Kidney (tissue), 14 donors: ENCODE data around the gene PDZD2. TPM values are rescaled to one million over a fixed set of nuclear protein-coding genes. Genes with fewer than 3 reads are reported as not detected.

Source experiments
- DNase-seq, 5 donors: peaks; one replicate each; pipeline ENCODE4 v3.0.0-alpha.2; 2013 to 2020
- FAIRE-seq: peaks from 2 replicates; lab custom pipeline; 2012; peaks lifted over from hg19 to GRCh38; lab: Jason Lieb, UNC
- H3K27ac ChIP-seq, 2 donors: one replicate each; pipeline ENCODE4 v1.7.0; 2013; ENCODE audit warnings: low read depth in 2 of 2, low read length in 2 of 2, inconsistent platforms in 1 of 2
- H3K27me3 ChIP-seq: one replicate; pipeline ENCODE4 v1.7.1; 2013; ENCODE audit warnings: low read length, inconsistent platforms; ENCODE audit not compliant: control insufficient read depth, insufficient read depth
- H3K36me3 ChIP-seq, 3 donors: one replicate each; pipeline versions ENCODE4 v1.7.0 to v1.7.1; 2013; ENCODE audit warnings: low read length in 3 of 3, control low read depth in 1 of 3, inconsistent platforms in 1 of 3; ENCODE audit not compliant: insufficient read depth in 3 of 3, control insufficient read depth in 2 of 3
- H3K4me1 ChIP-seq, 3 donors: one replicate each; pipeline versions ENCODE4 v1.7.0 to v1.7.1; 2013; ENCODE audit warnings: low read length in 3 of 3, inconsistent platforms in 1 of 3, low read depth in 1 of 3; ENCODE audit not compliant: control insufficient read depth in 2 of 3, insufficient read depth in 2 of 3
- H3K4me3 ChIP-seq, 3 donors: one replicate each; pipeline versions ENCODE4 v1.7.0 to v1.8.1; 2013; ENCODE audit warnings: low read length in 3 of 3, control low read depth in 1 of 3, inconsistent platforms in 1 of 3
- H3K9ac ChIP-seq, 3 donors: one replicate each; pipeline versions ENCODE4 v1.7.0 to v1.7.1; 2013; ENCODE audit warnings: low read length in 3 of 3, control low read depth in 1 of 3, inconsistent platforms in 1 of 3
- H3K9me3 ChIP-seq, 3 donors: one replicate each; pipeline versions ENCODE4 v1.7.0 to v1.7.1; 2013; ENCODE audit warnings: low read length in 3 of 3, control low read depth in 1 of 3, inconsistent platforms in 1 of 3; ENCODE audit not compliant: control insufficient read depth in 2 of 3, insufficient read depth in 1 of 3
- CTCF ChIP-seq: IDR thresholded peaks from 3 replicates; pipeline ENCODE4 v1.5.1; 2012; ENCODE audit warnings: mild to moderate bottlenecking, moderate library complexity, borderline replicate concordance; ENCODE audit not compliant: insufficient read depth; ENCODE audit errors: extremely low read depth
- intact Hi-C: fragments of 100-400 bp; cut with DNase I; formaldehyde crosslinking; loops from one replicate; pipeline ENCODE4 v1.11.1; 2022
- polyA plus RNA-seq: library from polyadenylated mRNA; stranded (reverse); fragments of 350-450 nt; fragmentation: Illumina TruSeq; extraction: RNeasy Lipid Tissue Mini Kit (QIAGEN cat#74804); gene quantifications from one replicate; pipeline ENCODE4 v1.2.3, GENCODE V29; 2014; ENCODE audit warnings: low read depth, low replicate concordance; ENCODE audit not compliant: insufficient read depth
- total RNA-seq: library from RNA; stranded (reverse); fragmentation: NEBNext Ultra II Directional; extraction: Animal tissue kit (Norgen Biotek cat#: 25700); gene quantifications from one replicate; pipeline ENCODE4 v1.2.1, GENCODE V29; 2021
- donor health status: control.
- donor health status: control.
- donor health status: control.
- donor health status: control.
- donor health status: control.
- donor health status: DM: yes; HTN: yes; CAD: no.
- donor health status: Normal renal cell carcinoma (clear cell type).

PDZD2 gene
- total and polyA plus RNA-seq, 2 donors from 2014 or later, result 6.2 to 14.8 TPM

GRCh38 chr5:31819926-31820516 lies 181.1 kb downstream of the PDZD2 start:
- Histone ChIP-seq H3K4me1 (no peaks in the 10 kb centered on the region), H3K27me3 (no peaks in the 10 kb centered on the region), H3K9ac (no peak overlapping the region), H3K36me3 (no peaks in the 10 kb centered on the region), H3K27ac (no peak overlapping the region), H3K9me3 (no peaks in the 10 kb centered on the region), H3K4me3 (no peak overlapping the region)
- intact Hi-C loops, result loop anchor here (10.0 kb wide), 1 partner anchor 255 kb away; no protein-coding TSS in a partner anchor
- no peak for TF ChIP-seq CTCF
- DNase-seq (no peak), FAIRE-seq (no peak)

GRCh38 chr5:31823472-31823871 lies 184.5 kb downstream of the PDZD2 start:
- intact Hi-C loops, result loop anchor here (10.0 kb wide), 1 partner anchor 251 kb away; no protein-coding TSS in a partner anchor
- Histone ChIP-seq H3K4me3 (no peak overlapping the region), H3K9me3 (peaks cover 0 to 3% (median under 1%) of the 10 kb centered on the region in 3 donors), H3K27ac (no peak overlapping the region), H3K4me1 (no peaks in the 10 kb centered on the region), H3K36me3 (no peaks in the 10 kb centered on the region), H3K9ac (no peak overlapping the region), H3K27me3 (no peaks in the 10 kb centered on the region)
- no peak for DNase-seq
- no peak for TF ChIP-seq CTCF
- FAIRE-seq, result no peak

- FAIRE-seq, result no peak
- no peak for TF ChIP-seq CTCF
- Histone ChIP-seq H3K27me3 (no peaks in the 10 kb centered on the region), H3K4me1 (no peaks in the 10 kb centered on the region), H3K9me3 (peaks cover 0 to 7% (median 4%) of the 10 kb centered on the region in 3 donors), H3K36me3 (no peaks in the 10 kb centered on the region), H3K27ac (no peak overlapping the region), H3K9ac (no peak overlapping the region), H3K4me3 (no peak overlapping the region)
- intact Hi-C loops, result loop anchor here (10.0 kb wide), 1 partner anchor 250 kb away; no protein-coding TSS in a partner anchor
- DNase-seq, result peak in 3 of 5 donors; percentile 31 to 46 (median 36)
Observed at GRCh38 chr5:31824869-31825517, 186.1 kb downstream of the PDZD2 start.
